H9 (cell line): ENCODE results near the gene SUV39H1. TPM values are rescaled to one million over a fixed set of nuclear protein-coding genes. Genes with fewer than 3 reads are reported as not detected.

ENCODE experiments used
- DNase-seq: peaks from one replicate; pipeline ENCODE4 v3.0.0-alpha.2; 2017
- H2AFZ ChIP-seq: one replicate; pipeline ENCODE4 v1.6.1; 2013; ENCODE audit warnings: mild to moderate bottlenecking, low read length, control low read depth, moderate library complexity
- H2AK5ac ChIP-seq: 2 replicates; pipeline ENCODE4 v1.6.1; 2013; ENCODE audit warnings: low read length, control low read depth, mixed read lengths; ENCODE audit not compliant: insufficient read length
- H2BK120ac ChIP-seq: one replicate; pipeline ENCODE4 v1.6.1; 2013; ENCODE audit warnings: low read depth, mild to moderate bottlenecking, low read length, control low read depth, inconsistent platforms; ENCODE audit not compliant: poor library complexity, severe bottlenecking
- H2BK12ac ChIP-seq: 2 replicates; pipeline ENCODE4 v1.6.1; 2013; ENCODE audit warnings: low read length, control low read depth, mixed read lengths, low read depth; ENCODE audit not compliant: insufficient read length
- H2BK15ac ChIP-seq: 2 replicates; pipeline ENCODE4 v1.6.1; 2013; ENCODE audit warnings: low read depth, low read length, control low read depth
- H2BK20ac ChIP-seq: one replicate; pipeline ENCODE4 v1.6.1; 2013; ENCODE audit warnings: low read depth, mild to moderate bottlenecking, low read length, control low read depth, inconsistent platforms; ENCODE audit not compliant: poor library complexity, severe bottlenecking
- H2BK5ac ChIP-seq: 2 replicates; pipeline ENCODE4 v1.6.1; 2013; ENCODE audit warnings: low read length, control low read depth, mixed read lengths; ENCODE audit not compliant: insufficient read length
- H3K14ac ChIP-seq: 2 replicates; pipeline ENCODE4 v1.6.1; 2013; ENCODE audit warnings: low read length, control low read depth; ENCODE audit not compliant: insufficient read depth
- H3K18ac ChIP-seq: 2 replicates; pipeline ENCODE4 v1.6.1; 2013; ENCODE audit warnings: low read depth, mild to moderate bottlenecking, mixed read lengths, low read length, control low read depth; ENCODE audit not compliant: insufficient read length
- H3K23ac ChIP-seq: 2 replicates; pipeline ENCODE4 v1.6.1; 2013; ENCODE audit warnings: low read length, control low read depth, mixed read lengths, low read depth; ENCODE audit not compliant: insufficient read length
- H3K23me2 ChIP-seq: 2 replicates; pipeline ENCODE4 v1.6.1; 2013; ENCODE audit warnings: low read depth, mild to moderate bottlenecking, mixed read lengths, low read length, control low read depth; ENCODE audit not compliant: insufficient read length, poor library complexity, severe bottlenecking
- H3K27ac ChIP-seq: 2 replicates; pipeline ENCODE4 v1.5.1; 2013; ENCODE audit warnings: low read length, control low read depth, mixed read lengths, low read depth; ENCODE audit not compliant: insufficient read length
- H3K27me3 ChIP-seq: 2 replicates; pipeline ENCODE4 v1.6.1; 2013; ENCODE audit warnings: low read length, control low read depth, inconsistent platforms; ENCODE audit not compliant: insufficient read depth
- H3K4ac ChIP-seq: 2 replicates; pipeline ENCODE4 v1.6.1; 2013; ENCODE audit warnings: low read depth, mild to moderate bottlenecking, control low read depth, inconsistent platforms, low read length, moderate library complexity
- H3K4me1 ChIP-seq: 2 replicates; pipeline ENCODE4 v1.6.1; 2013; ENCODE audit warnings: low read length, control low read depth, inconsistent platforms; ENCODE audit not compliant: insufficient read depth
- H3K4me2 ChIP-seq: 2 replicates; pipeline ENCODE4 v1.6.1; 2013; ENCODE audit warnings: low read length, control low read depth, mixed read lengths; ENCODE audit not compliant: insufficient read length, insufficient read depth
- H3K56ac ChIP-seq: 2 replicates; pipeline ENCODE4 v1.6.1; 2013; ENCODE audit warnings: low read depth, mild to moderate bottlenecking, mixed read lengths, low read length, control low read depth; ENCODE audit not compliant: insufficient read length
- H3K79me1 ChIP-seq: 2 replicates; pipeline ENCODE4 v1.6.1; 2013; ENCODE audit warnings: low read depth, mild to moderate bottlenecking, moderate library complexity, low read length, control low read depth, inconsistent platforms; ENCODE audit not compliant: insufficient read depth, poor library complexity, severe bottlenecking
- H3K79me2 ChIP-seq: 2 replicates; pipeline ENCODE4 v1.6.1; 2013; ENCODE audit warnings: low read length, control low read depth, inconsistent platforms; ENCODE audit not compliant: insufficient read depth
- H3K9ac ChIP-seq: 2 replicates; pipeline ENCODE4 v1.6.1; 2013; ENCODE audit warnings: low read length, control low read depth, mixed read lengths; ENCODE audit not compliant: insufficient read length; ENCODE audit errors: extremely low read depth
- H3K9me3 ChIP-seq: one replicate; pipeline ENCODE4 v1.6.1; 2013; ENCODE audit warnings: low read depth, low read length, inconsistent platforms; ENCODE audit not compliant: control insufficient read depth
- H3T11ph ChIP-seq: one replicate; pipeline ENCODE4 v1.6.1; 2013; ENCODE audit warnings: mild to moderate bottlenecking, low read length, control low read depth, inconsistent platforms
- H4K20me1 ChIP-seq: one replicate; pipeline ENCODE4 v1.6.1; 2013; ENCODE audit not compliant: control insufficient read depth, insufficient read length, insufficient read depth
- H4K5ac ChIP-seq: 2 replicates; pipeline ENCODE4 v1.6.1; 2013; ENCODE audit warnings: low read depth, mild to moderate bottlenecking, mixed read lengths, low read length, control low read depth; ENCODE audit not compliant: insufficient read length
- H4K8ac ChIP-seq: replicated peaks from 2 replicates; pipeline ENCODE4 v1.6.1; 2013; ENCODE audit warnings: low read length, control low read depth, mixed read lengths, low read depth; ENCODE audit not compliant: insufficient read length
- H4K91ac ChIP-seq: 2 replicates; pipeline ENCODE4 v1.6.1; 2013; ENCODE audit warnings: low read depth, mild to moderate bottlenecking, moderate library complexity, mixed read lengths, low read length, control low read depth; ENCODE audit not compliant: insufficient read length
- H3K27ac Mint-ChIP-seq, 3 experiments: 2 replicates in 2 of 3; 3 replicates in 1 of 3; pipeline ENCODE4 v1.8.0; 2020 to 2021; ENCODE audit warnings: mixed read lengths in 3 of 3, mild to moderate bottlenecking in 1 of 3, moderate library complexity in 1 of 3
- H3K27me3 Mint-ChIP-seq: 2 replicates; pipeline ENCODE4 v1.8.0; 2021; ENCODE audit warnings: low read depth, mild to moderate bottlenecking, moderate library complexity, mixed read lengths
- H3K36me3 Mint-ChIP-seq, 3 experiments: 2 replicates in 2 of 3; 3 replicates in 1 of 3; pipeline ENCODE4 v1.8.0; 2020 to 2021; ENCODE audit warnings: low read depth in 3 of 3, mixed read lengths in 3 of 3; ENCODE audit not compliant: insufficient read depth in 1 of 3
- H3K4me1 Mint-ChIP-seq, 2 experiments: 2 replicates each; pipeline ENCODE4 v1.8.0; 2020; ENCODE audit warnings: mixed read lengths in 2 of 2
- H3K4me3 Mint-ChIP-seq, 2 experiments: 2 replicates in 1 of 2; 3 replicates in 1 of 2; pipeline ENCODE4 v1.8.0; 2020 to 2021; ENCODE audit warnings: mild to moderate bottlenecking in 2 of 2, mixed read lengths in 2 of 2, moderate library complexity in 1 of 2
- H3K9me3 Mint-ChIP-seq, 2 experiments: 2 replicates in 1 of 2; 3 replicates in 1 of 2; pipeline ENCODE4 v1.8.0; 2020; ENCODE audit warnings: mild to moderate bottlenecking in 2 of 2, mixed read lengths in 2 of 2, moderate library complexity in 1 of 2
- CTCF ChIP-seq: fragments of 200-600 bp; sonication (generic); conservative IDR thresholded peaks from 3 replicates; pipeline ENCODE4 v1.8.0; 2021; ENCODE audit warnings: antibody characterized with exemption, mild to moderate bottlenecking
- WGBS: extraction: QIAGEN DNeasy Blood & Tissue Kit; methylation state at CpG from one replicate; pipeline ENCODE4 v1.1.7; 2013; ENCODE audit warnings: missing lambda C conversion rate, low lambda C conversion rate, mixed read lengths; ENCODE audit not compliant: insufficient read length; ENCODE audit errors: extremely low coverage; 5-methylcytosine and 5-hydroxymethylcytosine counted together
- total RNA-seq: library from RNA; stranded (reverse); gene quantifications from 2 replicates; pipeline ENCODE4 v1.2.1, GENCODE V29; 2021

The SUV39H1 gene
- total RNA-seq, 1 experiment from 2014 or later: 16.2 TPM

- Histone ChIP-seq H2AFZ (no peak overlapping the region), H2BK20ac (no peak overlapping the region), H3K9ac (no peak overlapping the region), H3K18ac (no peak overlapping the region), H3K14ac (no peak overlapping the region), H2AK5ac (no peak overlapping the region), H2BK12ac (no peak overlapping the region), H3K4ac (no peak overlapping the region), H3K4me2 (no peak overlapping the region), H3K27me3 (no peaks in the 10 kb centered on the region), H3K79me2 (no peaks in the 10 kb centered on the region), H3T11ph (no peak overlapping the region), H3K27ac (no peak overlapping the region), H4K91ac (no peak overlapping the region), H2BK120ac (no peak overlapping the region), H3K23ac (no peak overlapping the region), H4K5ac (no peak overlapping the region), H3K79me1 (no peaks in the 10 kb centered on the region), H4K20me1 (no peaks in the 10 kb centered on the region), H3K23me2 (no peaks in the 10 kb centered on the region), H2BK15ac (no peak overlapping the region), H2BK5ac (no peak overlapping the region), H3K56ac (no peak overlapping the region), H4K8ac (no peak overlapping the region), H3K4me1 (no peaks in the 10 kb centered on the region), H3K9me3 (peaks cover 30% of the 10 kb centered on the region)
- TF ChIP-seq CTCF: no peak
- Mint-ChIP-seq H3K9me3 (peaks cover 51 to 56% of the 10 kb centered on the region in 2 experiments), H3K27me3 (no peaks in the 10 kb centered on the region), H3K36me3 (peaks cover 0 to 5% (median 2%) of the 10 kb centered on the region in 3 experiments; a peak in 3 of 7 replicates), H3K27ac (no peak overlapping the region), H3K4me1 (no peaks in the 10 kb centered on the region), H3K4me3 (no peak overlapping the region)
- DNase-seq: no peak
- WGBS: no CpG with 5 or more reads among the region's 4 CpGs
These were observed 29.9 kb upstream of the SUV39H1 start for GRCh38 chrX:48666649-48667048.
